SK-N-SH (cell line): Measurements from ENCODE around the gene DLK2. TPM values are rescaled to one million over a fixed set of nuclear protein-coding genes. Genes with fewer than 3 reads are reported as not detected.

Experiments
- CTCF ChIA-PET: fragments of 300-600, 350-600 bp; formaldehyde crosslinking; extraction: SDS; loops from one replicate; lab custom pipeline; 2021; lab: Yijun Ruan, JAX
- POLR2A ChIA-PET: fragments of 350-600 bp; sonication (Branson Sonifier 250); formaldehyde crosslinking; extraction: SDS; loops from one replicate; lab custom pipeline; 2020; ENCODE audit warnings: antibody characterized with exemption, inconsistent platforms; lab: Yijun Ruan, JAX
- DNase-seq: peaks from one replicate; pipeline ENCODE4 v3.0.0; 2012
- H2AFZ ChIP-seq: fragments of 200-600 bp; sonication (generic); 2 replicates; pipeline ENCODE4 v1.8.1; 2016; ENCODE audit warnings: antibody characterized with exemption, mild to moderate bottlenecking, low read depth
- H3F3A ChIP-seq: fragments of 200-600 bp; sonication (generic); replicated peaks from 2 replicates; pipeline ENCODE3; 2016; ENCODE audit warnings: antibody characterized with exemption, mild to moderate bottlenecking; ENCODE audit not compliant: insufficient read depth
- H3K27ac ChIP-seq, 2 experiments: fragments of 200-500 bp in 1 of 2; fragments of 200-600 bp in 1 of 2; sonication (Bioruptor generic) in 1 of 2; sonication (generic), shearing (Covaris generic) in 1 of 2; 2 replicates each; pipeline versions ENCODE4 v1.5.1 to v1.6.1; 2014 to 2016; ENCODE audit warnings: low read depth in 2 of 2, inconsistent platforms in 1 of 2, low read length in 1 of 2, mild to moderate bottlenecking in 1 of 2, mixed read lengths in 1 of 2
- H3K27me3 ChIP-seq: fragments of 200-600 bp; sonication (generic), shearing (Covaris generic); 2 replicates; pipeline ENCODE4 v1.6.1; 2016; ENCODE audit warnings: mixed run types; ENCODE audit not compliant: insufficient read depth
- H3K36me3 ChIP-seq, 2 experiments: fragments of 200-500 bp in 1 of 2; fragments of 200-600 bp in 1 of 2; sonication (Bioruptor generic) in 1 of 2; sonication (generic) in 1 of 2; replicated peaks in 1 of 2; 2 replicates each; pipeline versions ENCODE3 to v1.5.1; 2014 to 2016; ENCODE audit warnings: low read length in 1 of 2, mild to moderate bottlenecking in 1 of 2; ENCODE audit not compliant: insufficient read depth in 2 of 2, control insufficient read depth in 1 of 2
- H3K4me1 ChIP-seq, 2 experiments: fragments of 200-500 bp in 1 of 2; fragments of 200-600 bp in 1 of 2; sonication (Bioruptor generic) in 1 of 2; sonication (generic), shearing (Covaris generic) in 1 of 2; 2 replicates each; pipeline versions ENCODE4 v1.5.1 to v1.6.1; 2014 to 2016; ENCODE audit warnings: low read depth in 1 of 2, low read length in 1 of 2, mixed run types in 1 of 2; ENCODE audit not compliant: insufficient read depth in 2 of 2, control insufficient read depth in 1 of 2
- H3K4me2 ChIP-seq: fragments of 200-600 bp; sonication (generic), shearing (Covaris generic); 2 replicates; pipeline ENCODE4 v1.6.1; 2017; ENCODE audit warnings: mixed run types
- H3K4me3 ChIP-seq, 2 experiments: fragments of 200-500 bp in 1 of 2; fragments of 200-600 bp in 1 of 2; sonication (Bioruptor generic) in 1 of 2; sonication (generic), shearing (Covaris generic) in 1 of 2; 2 replicates each; pipeline versions ENCODE4 v1.5.1 to v1.8.1; 2014 to 2016; ENCODE audit warnings: low read depth in 2 of 2, inconsistent platforms in 1 of 2, low read length in 1 of 2, mild to moderate bottlenecking in 1 of 2, mixed read lengths in 1 of 2, moderate library complexity in 1 of 2
- H3K79me2 ChIP-seq: fragments of 200-600 bp; sonication (generic); 2 replicates; pipeline ENCODE4 v1.8.1; 2017; ENCODE audit warnings: mild to moderate bottlenecking; ENCODE audit not compliant: insufficient read depth
- H3K9ac ChIP-seq: fragments of 200-600 bp; sonication (generic); 2 replicates; pipeline ENCODE4 v1.6.1; 2017; ENCODE audit warnings: mixed run types
- H3K9me2 ChIP-seq: fragments of 200-600 bp; sonication (generic); 2 replicates; pipeline ENCODE4 v1.6.1; 2017; ENCODE audit warnings: mixed run types
- H3K9me3 ChIP-seq: fragments of 200-600 bp; sonication (generic); 2 replicates; pipeline ENCODE4 v1.6.1; 2017; ENCODE audit warnings: mixed run types, mild to moderate bottlenecking, moderate library complexity
- H4K20me1 ChIP-seq: fragments of 200-600 bp; sonication (generic); 2 replicates; pipeline ENCODE4 v1.6.1; 2017; ENCODE audit warnings: mild to moderate bottlenecking, mixed run types; ENCODE audit not compliant: insufficient read depth
- CHD2 ChIP-seq: fragments of 150-350 bp; IDR thresholded peaks from 2 replicates; pipeline ENCODE4 v1.6.1; 2018; ENCODE audit warnings: low read length; ENCODE audit not compliant: partially characterized antibody
- ELF1 ChIP-seq: IDR thresholded peaks from 2 replicates; pipeline ENCODE4 v1.4.0; 2012
- EP300 ChIP-seq, 2 experiments: IDR thresholded peaks; 2 replicates each; pipeline versions ENCODE4 v1.4.0 to v1.6.1; 2012; ENCODE audit warnings: borderline replicate concordance in 1 of 2, low read depth in 1 of 2, low read length in 1 of 2
- EZH2phosphoT487 ChIP-seq: fragments of 200-600 bp; sonication (generic); IDR thresholded peaks from 2 replicates; pipeline ENCODE4 v1.6.1; 2017; ENCODE audit warnings: low read depth, mixed run types, mild to moderate bottlenecking, antibody characterized with exemption, moderate library complexity, borderline replicate concordance
- FOSL2 ChIP-seq: IDR thresholded peaks from 2 replicates; pipeline ENCODE4 v1.4.0; 2012; ENCODE audit warnings: low read depth, mild to moderate bottlenecking, moderate library complexity, borderline replicate concordance
- FOXJ3 ChIP-seq: sonication (generic); formaldehyde crosslinking; IDR thresholded peaks from 2 replicates; pipeline ENCODE4 v1.5.1; 2020; ENCODE audit warnings: mild to moderate bottlenecking, missing genetic modification reagents
- GABPA ChIP-seq: IDR thresholded peaks from 2 replicates; pipeline ENCODE4 v1.4.0; 2012; ENCODE audit warnings: low read depth, mild to moderate bottlenecking
- MEF2A ChIP-seq: IDR thresholded peaks from 2 replicates; pipeline ENCODE4 v1.4.0; 2012; ENCODE audit warnings: low read depth, borderline replicate concordance
- NRF1 ChIP-seq: IDR thresholded peaks from 2 replicates; pipeline ENCODE4 v1.6.1; 2012; ENCODE audit warnings: low read depth, mild to moderate bottlenecking, low read length
- POLR2AphosphoS5 ChIP-seq: IDR thresholded peaks from 2 replicates; pipeline ENCODE4 v1.6.1; 2012; ENCODE audit warnings: low read depth, low read length
- RAD21 ChIP-seq: IDR thresholded peaks from 2 replicates; pipeline ENCODE4 v1.6.1; 2012; ENCODE audit warnings: mild to moderate bottlenecking, low read length
- RFX5 ChIP-seq: IDR thresholded peaks from 2 replicates; pipeline ENCODE4 v1.6.1; 2012; ENCODE audit warnings: mild to moderate bottlenecking, improper control_type of control experiment, low read length
- SIN3A ChIP-seq: IDR thresholded peaks from 2 replicates; pipeline ENCODE4 v1.6.1; 2012; ENCODE audit warnings: low read depth, mild to moderate bottlenecking, low read length, moderate library complexity, borderline replicate concordance
- TAF1 ChIP-seq: IDR thresholded peaks from 2 replicates; pipeline ENCODE4 v1.6.1; 2012; ENCODE audit warnings: low read depth, mild to moderate bottlenecking, low read length, moderate library complexity, borderline replicate concordance
- TCF12 ChIP-seq: IDR thresholded peaks from 2 replicates; pipeline ENCODE4 v1.4.0; 2012
- YY1 ChIP-seq: IDR thresholded peaks from 2 replicates; pipeline ENCODE4 v1.4.0; 2012; ENCODE audit warnings: low read depth, mild to moderate bottlenecking
- WGBS: methylation state at CpG from one replicate; pipeline ENCODE4 v1.1.6; 2017; ENCODE audit warnings: low lambda C conversion rate; 5-methylcytosine and 5-hydroxymethylcytosine counted together
- polyA plus RNA-seq, 3 experiments: library from polyadenylated mRNA; depleted of rRNA; stranded (reverse); fragments of >200 nt; gene quantifications; 2 replicates each; pipeline ENCODE4 v1.2.3, GENCODE V29; 2012
- TF ChIP-seq, protein P1 (sequence below): fragments of 150-350 bp; IDR thresholded peaks from 2 replicates; pipeline ENCODE4 v1.6.1; 2017; ENCODE audit warnings: antibody characterized with exemption, low read length, low read depth, borderline replicate concordance
- TF ChIP-seq, protein P2 (sequence below): IDR thresholded peaks from 2 replicates; pipeline ENCODE4 v1.4.0; 2012; ENCODE audit warnings: low read depth, borderline replicate concordance
- TF ChIP-seq, protein P3 (sequence below): IDR thresholded peaks from 2 replicates; pipeline ENCODE4 v1.4.0; 2012; ENCODE audit warnings: low read depth

Gene DLK2
- polyA plus RNA-seq, 1 of the 3 experiments (the other 2 are of a cell fraction): 3.9 TPM

DNA sequence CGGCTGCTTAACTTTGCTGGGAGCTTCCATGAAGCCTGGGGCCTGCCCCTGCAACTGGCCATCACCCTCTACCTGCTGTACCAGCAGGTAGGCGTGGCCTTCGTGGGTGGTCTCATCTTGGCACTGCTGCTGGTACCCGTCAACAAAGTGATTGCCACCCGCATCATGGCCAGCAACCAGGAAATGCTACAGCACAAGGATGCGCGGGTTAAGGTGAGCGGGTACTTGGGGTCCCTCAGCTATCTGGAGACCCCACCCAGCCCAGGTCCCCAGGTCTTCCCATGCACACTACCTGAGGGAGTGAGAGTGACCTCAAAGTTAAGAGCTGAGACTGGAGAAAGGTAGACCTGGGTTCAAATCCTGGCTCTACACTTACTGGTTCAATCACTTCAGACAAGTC, 22.2 kb downstream of the DLK2 start:
- Histone ChIP-seq H3K4me3 (no peak overlapping the region), H3K4me2 (no peak overlapping the region), H3K9me3 (no peaks in the 10 kb centered on the region), H3K4me1 (peaks cover 0 to 23% of the 10 kb centered on the region in 2 experiments; a peak in 2 of 4 replicates), H3K9ac (no peak overlapping the region), H3K9me2 (no peaks in the 10 kb centered on the region), H2AFZ (no peak overlapping the region), H3K36me3 (peaks cover 7 to 26% of the 10 kb centered on the region in 2 experiments), H4K20me1 (no peaks in the 10 kb centered on the region), H3K27ac (no peak overlapping the region), H3K79me2 (peaks cover 34% of the 10 kb centered on the region), H3F3A (no peaks in the 10 kb centered on the region), H3K27me3 (no peaks in the 10 kb centered on the region)
- WGBS: no CpG with 5 or more reads among the region's 8 CpGs
- TF ChIP-seq, protein P1, sequence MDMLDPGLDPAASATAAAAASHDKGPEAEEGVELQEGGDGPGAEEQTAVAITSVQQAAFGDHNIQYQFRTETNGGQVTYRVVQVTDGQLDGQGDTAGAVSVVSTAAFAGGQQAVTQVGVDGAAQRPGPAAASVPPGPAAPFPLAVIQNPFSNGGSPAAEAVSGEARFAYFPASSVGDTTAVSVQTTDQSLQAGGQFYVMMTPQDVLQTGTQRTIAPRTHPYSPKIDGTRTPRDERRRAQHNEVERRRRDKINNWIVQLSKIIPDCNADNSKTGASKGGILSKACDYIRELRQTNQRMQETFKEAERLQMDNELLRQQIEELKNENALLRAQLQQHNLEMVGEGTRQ: no peak
- TF ChIP-seq NRF1: no peak
- no peak for TF ChIP-seq GABPA
- no peak for TF ChIP-seq TCF12
- TF ChIP-seq EZH2phosphoT487: no peak
- TF ChIP-seq FOXJ3 (CRISPR knock-in tag): no peak
- no peak for TF ChIP-seq SIN3A
- no peak for TF ChIP-seq RFX5
- no peak for TF ChIP-seq EP300 (IDR thresholded peaks at IDR 0.05; ENCODE audit: borderline replicate concordance in 1 of 2, low read depth in 1 of 2, low read length in 1 of 2)
- no peak for TF ChIP-seq ELF1
- no peak for TF ChIP-seq CHD2
- no peak for TF ChIP-seq FOSL2
- TF ChIP-seq RAD21: no peak
- no peak for TF ChIP-seq TAF1
- no peak for TF ChIP-seq POLR2AphosphoS5
- no peak for TF ChIP-seq YY1
- TF ChIP-seq, protein P2, sequence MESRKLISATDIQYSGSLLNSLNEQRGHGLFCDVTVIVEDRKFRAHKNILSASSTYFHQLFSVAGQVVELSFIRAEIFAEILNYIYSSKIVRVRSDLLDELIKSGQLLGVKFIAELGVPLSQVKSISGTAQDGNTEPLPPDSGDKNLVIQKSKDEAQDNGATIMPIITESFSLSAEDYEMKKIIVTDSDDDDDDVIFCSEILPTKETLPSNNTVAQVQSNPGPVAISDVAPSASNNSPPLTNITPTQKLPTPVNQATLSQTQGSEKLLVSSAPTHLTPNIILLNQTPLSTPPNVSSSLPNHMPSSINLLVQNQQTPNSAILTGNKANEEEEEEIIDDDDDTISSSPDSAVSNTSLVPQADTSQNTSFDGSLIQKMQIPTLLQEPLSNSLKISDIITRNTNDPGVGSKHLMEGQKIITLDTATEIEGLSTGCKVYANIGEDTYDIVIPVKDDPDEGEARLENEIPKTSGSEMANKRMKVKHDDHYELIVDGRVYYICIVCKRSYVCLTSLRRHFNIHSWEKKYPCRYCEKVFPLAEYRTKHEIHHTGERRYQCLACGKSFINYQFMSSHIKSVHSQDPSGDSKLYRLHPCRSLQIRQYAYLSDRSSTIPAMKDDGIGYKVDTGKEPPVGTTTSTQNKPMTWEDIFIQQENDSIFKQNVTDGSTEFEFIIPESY: no peak
- TF ChIP-seq MEF2A: no peak
- TF ChIP-seq, protein P3, sequence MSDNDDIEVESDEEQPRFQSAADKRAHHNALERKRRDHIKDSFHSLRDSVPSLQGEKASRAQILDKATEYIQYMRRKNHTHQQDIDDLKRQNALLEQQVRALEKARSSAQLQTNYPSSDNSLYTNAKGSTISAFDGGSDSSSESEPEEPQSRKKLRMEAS: no peak
- ChIA-PET POLR2A (interaction anchor here (1.2 kb wide), 1 partner anchor 74 kb away, joined by 3 read pairs; no protein-coding TSS in a partner anchor), CTCF (interaction anchor here (1.0 to 2.1 kb wide), 6 partner anchors 11 to 74 kb away, joined by 3 to 8 read pairs (median 4); no protein-coding TSS in a partner anchor)
- no peak for DNase-seq
